GM19193 (cell line): ENCODE data around the gene BLOC1S4.

Experiments used
- POLR2A ChIP-seq: IDR thresholded peaks from 4 replicates; pipeline ENCODE4 v1.6.1; 2011; ENCODE audit not compliant: insufficient read depth, insufficient read length; ENCODE audit errors: extremely low read depth

Gene BLOC1S4

GRCh38 chr4:6687947-6688878, 27.8 kb upstream of the BLOC1S4 start:
- no peak for TF ChIP-seq POLR2A

- no peak for TF ChIP-seq POLR2A
These were observed 27.0 kb upstream of the BLOC1S4 start for GRCh38 chr4:6688879-6689505.

GRCh38 chr4:6689506-6689960, 26.4 kb upstream of the BLOC1S4 start:
- TF ChIP-seq POLR2A = no peak

- TF ChIP-seq POLR2A = no peak
These were observed 23.6 kb upstream of the BLOC1S4 start for GRCh38 chr4:6692379-6692778.

- TF ChIP-seq POLR2A = no peak
These were observed 23.2 kb upstream of the BLOC1S4 start for GRCh38 chr4:6692806-6693205.

GRCh38 chr4:6693231-6694176, 22.5 kb upstream of the BLOC1S4 start, which contains the start of gene S100P:
Gene S100P, plus strand, starts transcription at chr4:6693878. Its CDS starts 55 bp downstream, at chr4:6693933.
- no peak for TF ChIP-seq POLR2A

GRCh38 chr4:6694177-6694901, 21.6 kb upstream of the BLOC1S4 start:
- no peak for TF ChIP-seq POLR2A

- TF ChIP-seq POLR2A = no peak
These were observed 20.0 kb upstream of the BLOC1S4 start for GRCh38 chr4:6695660-6696610.

- no peak for TF ChIP-seq POLR2A
These were observed 19.4 kb upstream of the BLOC1S4 start for GRCh38 chr4:6696611-6697010.

- TF ChIP-seq POLR2A = no peak
These were observed 18.8 kb upstream of the BLOC1S4 start for GRCh38 chr4:6697131-6697530.

- no peak for TF ChIP-seq POLR2A
These were observed 16.6 kb upstream of the BLOC1S4 start for GRCh38 chr4:6699388-6699787.

GRCh38 chr4:6699903-6700302, 16.1 kb upstream of the BLOC1S4 start:
- no peak for TF ChIP-seq POLR2A

- no peak for TF ChIP-seq POLR2A
These were observed 14.6 kb upstream of the BLOC1S4 start for GRCh38 chr4:6701371-6701770.
